SIG-M5 treated with dmso at 0.1 percent for 504 hours (cell line): ENCODE measurements around the gene LBP.
A peak's percentile ranks its signal among the peaks of the same experiment; 100 is the strongest.
"Not testable (repeated sequence)": the region's sequence is repeated elsewhere in the genome, so short reads cannot be mapped to it uniquely, and the experiment has no call there.

Source experiments
- DNase-seq: peaks from one replicate; lab custom pipeline; 2025; ENCODE audit not compliant: unreplicated experiment; lab: John Stamatoyannopoulos, UW

LBP gene, protein sequence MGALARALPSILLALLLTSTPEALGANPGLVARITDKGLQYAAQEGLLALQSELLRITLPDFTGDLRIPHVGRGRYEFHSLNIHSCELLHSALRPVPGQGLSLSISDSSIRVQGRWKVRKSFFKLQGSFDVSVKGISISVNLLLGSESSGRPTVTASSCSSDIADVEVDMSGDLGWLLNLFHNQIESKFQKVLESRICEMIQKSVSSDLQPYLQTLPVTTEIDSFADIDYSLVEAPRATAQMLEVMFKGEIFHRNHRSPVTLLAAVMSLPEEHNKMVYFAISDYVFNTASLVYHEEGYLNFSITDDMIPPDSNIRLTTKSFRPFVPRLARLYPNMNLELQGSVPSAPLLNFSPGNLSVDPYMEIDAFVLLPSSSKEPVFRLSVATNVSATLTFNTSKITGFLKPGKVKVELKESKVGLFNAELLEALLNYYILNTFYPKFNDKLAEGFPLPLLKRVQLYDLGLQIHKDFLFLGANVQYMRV

DNA sequence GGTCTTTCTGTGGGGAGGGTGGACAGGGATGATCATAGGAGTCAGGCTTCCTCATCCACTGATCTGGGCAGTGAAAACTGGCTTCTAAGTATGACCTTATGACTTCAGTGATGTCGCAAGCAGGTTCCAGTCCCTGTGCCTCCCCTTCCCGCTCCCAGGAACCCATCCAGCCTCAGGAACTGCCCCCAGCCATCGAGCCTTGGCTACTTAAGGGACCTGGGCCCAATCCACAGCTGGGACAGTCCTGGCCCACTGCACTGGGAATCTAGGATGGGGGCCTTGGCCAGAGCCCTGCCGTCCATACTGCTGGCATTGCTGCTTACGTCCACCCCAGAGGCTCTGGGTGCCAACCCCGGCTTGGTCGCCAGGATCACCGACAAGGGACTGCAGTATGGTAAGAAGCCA is at the start of gene LBP:
LBP (plus strand) TSS at position 236 of the 405 bp plus-strand sequence; CDS start at position 271, 35 bp downstream.
- DNase-seq = no peak

DNA sequence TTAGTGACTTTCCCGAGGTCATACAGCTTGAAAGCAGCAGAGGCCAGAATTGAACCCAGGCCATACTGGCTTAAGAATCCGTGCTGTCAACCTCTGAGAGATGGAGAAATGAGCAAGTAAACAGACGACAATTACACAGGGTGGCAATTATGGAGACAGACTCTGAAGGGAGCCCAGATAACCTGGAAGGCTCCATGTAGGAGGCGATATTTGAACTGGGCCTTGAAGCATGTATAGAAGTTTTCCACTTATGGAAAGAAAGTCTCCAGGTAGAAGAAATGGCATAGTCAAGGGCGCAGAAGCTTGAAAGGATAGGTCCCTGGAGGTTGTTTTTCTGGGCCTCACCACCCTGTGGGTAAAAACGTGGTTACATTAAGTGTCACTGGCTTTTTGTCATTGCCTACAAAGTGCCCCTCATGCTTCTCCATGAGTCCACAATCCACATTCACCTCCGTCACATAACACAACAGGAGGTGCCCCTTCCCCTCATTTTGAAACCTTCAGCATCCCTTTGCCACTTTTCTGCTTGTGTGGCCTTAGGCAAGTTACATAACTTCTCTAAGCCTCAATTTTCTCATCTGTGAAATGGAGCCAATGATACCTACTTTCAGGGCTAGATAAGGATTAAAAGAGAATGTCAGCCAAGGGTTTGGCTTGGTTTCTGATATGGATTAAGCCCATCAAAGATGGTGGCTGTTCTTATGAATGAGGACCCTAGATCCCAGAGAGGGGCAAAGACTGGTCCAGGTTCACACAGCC is 48.2 kb upstream of the LBP start:
- DNase-seq = no peak

DNA sequence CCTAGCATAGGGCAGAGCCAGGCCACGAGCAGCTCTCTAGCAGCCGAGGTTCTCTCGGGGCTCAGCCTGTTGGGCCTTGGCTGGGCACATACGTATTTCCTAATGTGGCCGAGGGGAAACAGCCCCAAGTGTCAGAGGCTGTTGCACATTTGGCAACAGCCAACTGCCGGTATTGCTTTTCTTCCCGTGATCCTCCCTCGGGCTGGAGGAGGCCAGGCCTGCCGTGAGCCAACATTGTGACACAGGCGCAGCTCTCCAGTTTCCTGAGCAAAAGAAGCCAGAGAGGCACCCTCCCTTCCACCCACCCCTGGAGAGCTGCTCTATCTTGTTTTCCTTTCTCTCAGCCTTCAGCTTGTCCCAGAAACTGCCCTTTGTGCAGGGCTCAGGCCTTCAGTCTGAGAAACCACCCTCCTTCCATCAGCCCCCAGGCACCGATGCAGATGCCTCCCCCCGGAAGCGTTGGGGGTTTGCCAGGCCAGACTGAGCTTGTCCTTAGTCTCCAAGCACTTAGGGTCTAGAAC is 47.5 kb upstream of the LBP start:
- DNase-seq = peak; percentile 94

DNA sequence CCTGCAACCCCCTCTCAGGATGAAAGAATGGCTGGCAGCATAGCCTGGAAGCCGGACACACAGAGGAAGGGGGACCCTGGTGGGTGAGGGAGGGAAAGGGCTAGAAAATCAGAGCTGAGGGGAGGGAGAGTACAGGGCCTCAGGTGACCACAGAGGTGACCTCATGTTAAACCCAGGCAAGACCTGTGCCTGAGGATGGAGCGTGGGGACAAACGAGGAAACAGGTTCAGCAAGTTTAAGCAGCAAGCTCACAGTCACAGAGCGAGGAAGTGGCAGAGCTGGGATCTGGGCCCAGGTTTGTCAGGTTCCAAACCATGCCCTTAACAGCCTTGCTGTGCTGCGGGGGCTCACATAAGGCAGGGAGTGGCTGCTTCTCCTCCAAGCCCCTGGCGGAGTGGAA is 46.3 kb upstream of the LBP start:
- DNase-seq = peak; percentile 49

DNA sequence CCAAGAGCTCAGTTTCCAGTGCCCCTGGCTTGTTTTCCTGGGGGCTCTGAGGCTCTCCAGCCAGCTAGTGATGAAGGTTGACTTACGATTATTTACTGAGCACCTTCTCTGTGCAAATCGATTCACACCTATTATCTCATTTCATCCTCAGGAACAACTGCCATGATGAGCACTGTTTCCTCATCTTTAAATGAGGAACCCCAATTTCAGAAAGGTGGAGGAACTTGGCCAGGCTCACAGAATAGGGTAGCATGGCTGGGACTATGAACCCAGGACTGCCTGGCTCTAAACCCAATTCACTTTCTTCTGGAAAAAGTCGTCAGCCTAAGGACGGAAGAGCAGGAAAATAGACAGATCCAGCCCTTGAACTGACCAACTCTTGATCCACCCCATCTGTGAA is 45.8 kb upstream of the LBP start:
- DNase-seq = no peak

DNA sequence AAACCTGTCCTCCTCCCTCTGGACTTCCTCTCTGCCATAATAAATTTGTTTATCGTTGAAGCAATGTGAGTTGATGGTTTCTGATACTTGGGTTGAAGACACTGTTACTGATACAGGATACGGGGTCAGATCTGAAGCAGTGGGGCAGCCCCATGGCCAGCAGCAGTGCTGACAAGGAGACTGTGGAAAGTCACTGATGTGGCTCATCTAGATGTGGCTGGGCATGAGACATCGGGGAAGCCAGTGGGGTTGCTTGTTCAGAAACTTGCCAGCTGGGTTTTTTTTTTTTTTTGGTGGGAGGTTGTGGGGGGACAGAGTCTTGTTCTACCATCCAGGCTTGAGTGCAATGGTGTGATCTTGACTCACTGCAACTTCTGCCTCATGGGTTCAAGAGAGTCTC is 45.0 kb upstream of the LBP start:
- no peak for DNase-seq

DNA sequence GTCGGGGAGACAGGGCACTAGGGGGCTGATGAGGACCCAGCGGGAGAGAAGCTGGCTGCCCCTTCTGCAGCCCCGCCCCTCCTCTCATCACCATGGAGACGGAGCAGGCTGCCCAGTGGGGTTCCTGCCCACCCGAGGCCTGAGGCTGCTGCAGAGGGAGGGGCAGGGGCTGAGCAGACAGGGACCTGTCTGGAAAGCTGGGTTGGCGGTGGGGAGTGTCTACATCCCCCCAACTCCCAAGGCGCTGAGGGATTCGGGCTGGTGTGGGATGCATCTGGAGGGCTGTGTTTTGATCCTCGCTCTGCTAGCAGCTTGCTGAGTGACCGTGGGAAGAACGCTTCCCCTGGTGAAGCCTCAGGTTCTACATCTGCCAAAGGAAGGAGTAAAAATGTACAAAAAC is 43.5 kb upstream of the LBP start:
- no peak for DNase-seq

DNA sequence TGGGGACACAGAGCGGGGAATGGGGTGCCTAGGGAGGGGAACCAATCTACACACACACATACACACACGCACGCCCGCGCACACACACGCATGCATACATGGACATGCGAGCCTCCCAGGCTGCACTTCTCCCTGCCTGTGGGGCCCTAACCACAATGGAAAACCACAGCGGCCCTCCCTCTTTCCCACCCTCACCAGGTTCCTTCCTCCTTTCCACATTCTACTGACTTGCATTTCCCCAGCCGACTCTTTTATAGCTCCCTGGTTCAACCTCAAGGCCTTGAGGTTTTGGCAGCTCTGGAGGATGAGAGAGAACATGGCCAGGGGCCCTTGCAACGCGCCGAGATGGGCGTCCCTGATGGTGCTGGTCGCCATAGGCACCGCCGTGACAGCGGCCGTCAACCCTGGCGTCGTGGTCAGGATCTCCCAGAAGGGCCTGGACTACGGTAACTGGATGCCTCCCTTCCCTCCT is 42.3 kb upstream of the LBP start, which contains the start of gene BPI:
BPI (plus strand) TSS at position 249 of the 472 bp plus-strand sequence; CDS start at position 317, 68 bp downstream.
- peak; percentile 97 for DNase-seq

DNA sequence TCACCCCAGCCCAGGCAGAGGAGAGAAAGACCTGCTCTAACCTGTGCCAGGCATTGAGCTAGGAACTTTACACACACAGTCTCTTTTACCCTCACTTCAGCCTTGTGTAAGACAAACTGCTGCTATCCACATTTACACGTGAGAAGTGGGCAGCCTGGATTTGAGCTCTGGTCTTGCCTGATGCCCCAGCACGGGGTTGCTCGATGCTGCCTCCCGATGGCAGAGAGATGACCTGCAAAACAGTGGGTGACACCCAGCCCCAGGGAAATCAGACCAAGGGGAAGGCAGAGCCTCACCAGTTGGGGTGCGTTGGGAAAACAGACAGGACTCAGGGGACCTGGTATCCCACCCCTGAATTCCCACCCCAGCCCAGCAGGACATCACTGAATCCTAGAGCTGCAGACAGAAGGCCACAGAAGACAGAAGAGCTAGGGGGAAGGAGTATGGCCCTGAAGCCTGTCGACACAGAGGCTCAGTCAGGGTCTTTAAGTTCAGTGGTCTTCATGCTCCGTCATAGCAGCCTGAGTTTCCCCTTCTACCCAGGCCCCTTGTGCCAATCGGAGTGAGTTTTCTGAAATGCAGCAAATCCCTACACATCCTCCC is 41.3 kb upstream of the LBP start:
- DNase-seq = peak; percentile 65

DNA sequence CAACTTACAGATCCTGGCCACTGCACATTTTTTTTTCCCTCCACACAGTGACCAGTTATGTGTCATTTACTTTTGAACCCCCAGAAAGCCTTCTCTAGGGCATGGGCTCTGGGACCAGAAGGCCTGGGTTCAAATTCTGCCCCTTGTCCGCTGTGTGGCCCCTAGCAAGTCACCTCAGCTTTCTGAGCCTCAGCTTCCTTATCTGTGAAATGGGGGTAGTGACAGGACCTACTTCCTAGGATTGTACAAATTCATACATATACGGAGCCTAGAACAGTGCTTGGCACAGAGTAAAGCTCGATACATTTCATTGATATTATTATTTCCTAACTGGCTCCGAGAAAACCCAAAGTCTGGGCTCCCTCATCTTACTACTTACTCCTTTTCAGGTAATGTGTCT is 40.7 kb upstream of the LBP start:
- DNase-seq = no peak

DNA sequence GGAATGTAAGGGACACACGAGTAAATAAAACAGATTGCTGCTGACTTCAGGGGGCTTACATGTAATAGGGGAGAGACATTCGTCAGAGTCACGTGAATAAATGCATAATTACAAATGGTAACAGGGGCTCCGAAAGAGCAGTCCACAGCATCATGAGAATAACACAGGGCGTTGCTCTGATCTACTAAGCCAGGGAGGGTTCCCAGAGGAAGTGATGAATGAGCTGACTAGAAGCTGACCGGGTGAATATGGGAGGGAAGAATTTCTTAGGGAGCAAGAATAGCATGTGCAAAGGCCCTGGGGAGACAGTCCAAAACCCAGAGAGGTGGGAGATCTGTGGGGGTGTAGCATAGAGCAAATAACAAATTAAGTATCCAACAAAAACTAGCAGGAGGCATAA is 39.9 kb upstream of the LBP start:
- no peak for DNase-seq

DNA sequence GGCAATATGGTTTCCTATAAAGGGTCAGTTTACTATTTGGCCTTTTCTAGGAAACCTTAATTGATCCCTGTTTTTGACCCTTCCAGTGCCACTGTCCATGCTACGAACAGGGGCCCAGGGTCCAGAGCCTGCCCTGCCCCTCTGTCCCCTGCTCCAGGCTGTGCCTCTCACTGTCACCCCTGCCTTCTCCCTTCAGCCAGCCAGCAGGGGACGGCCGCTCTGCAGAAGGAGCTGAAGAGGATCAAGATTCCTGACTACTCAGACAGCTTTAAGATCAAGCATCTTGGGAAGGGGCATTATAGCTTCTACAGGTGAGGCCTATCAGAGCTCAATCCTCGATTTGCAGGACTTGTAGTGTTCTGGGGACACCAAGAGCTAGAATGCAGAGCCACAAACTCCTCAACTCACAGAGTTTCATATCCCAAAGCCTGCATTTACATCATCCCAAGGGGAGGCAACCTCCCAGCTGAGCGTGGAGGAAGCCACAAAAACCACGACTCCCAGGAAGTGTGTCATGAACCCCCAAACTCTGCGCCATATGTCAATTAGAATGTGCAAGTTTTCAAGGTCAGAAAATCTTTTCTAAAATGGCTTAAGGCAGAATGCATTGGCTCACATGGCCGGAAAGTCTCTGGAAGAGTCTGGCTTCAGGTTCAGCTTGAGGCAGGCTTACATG is 38.8 kb upstream of the LBP start:
- peak; percentile 37 for DNase-seq

DNA sequence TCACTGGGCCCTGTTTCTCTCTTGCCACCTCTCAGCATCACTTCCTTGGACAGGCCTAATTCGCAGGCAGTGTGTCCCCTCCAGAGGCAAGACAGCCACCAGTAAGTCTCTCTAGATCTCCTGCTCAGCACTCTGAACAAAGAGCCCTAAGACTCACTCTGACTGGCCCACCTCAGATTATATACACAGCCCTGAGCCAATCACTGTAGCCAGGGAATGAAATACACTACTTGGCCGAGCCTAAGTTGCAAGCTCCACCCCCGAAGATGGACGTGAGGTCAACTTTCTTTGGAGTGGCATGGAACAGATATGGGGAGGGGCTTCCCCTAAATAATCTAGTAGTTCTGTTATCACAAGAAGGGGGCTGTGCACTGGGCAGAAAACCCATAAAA is 38.2 kb upstream of the LBP start:
- no peak for DNase-seq

DNA sequence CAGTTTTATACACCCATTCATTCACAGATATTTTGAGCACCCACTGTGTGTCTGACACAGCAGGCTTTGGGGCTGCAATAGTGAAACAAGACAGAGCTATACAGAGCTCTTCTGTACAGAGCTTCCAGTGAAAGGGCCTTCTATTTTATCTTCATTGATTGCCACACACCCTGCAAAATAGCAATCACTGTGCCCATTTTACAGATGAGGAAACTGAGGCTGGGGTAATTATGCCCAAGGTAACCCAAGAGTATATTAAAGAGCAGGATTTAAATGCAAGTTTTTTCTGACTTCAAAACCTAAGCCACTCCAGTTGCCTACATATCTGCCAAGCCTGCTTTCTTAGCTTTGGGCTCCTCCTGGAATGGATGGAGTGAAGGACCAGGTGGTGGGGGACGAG is 37.8 kb upstream of the LBP start:
- DNase-seq = no peak

DNA sequence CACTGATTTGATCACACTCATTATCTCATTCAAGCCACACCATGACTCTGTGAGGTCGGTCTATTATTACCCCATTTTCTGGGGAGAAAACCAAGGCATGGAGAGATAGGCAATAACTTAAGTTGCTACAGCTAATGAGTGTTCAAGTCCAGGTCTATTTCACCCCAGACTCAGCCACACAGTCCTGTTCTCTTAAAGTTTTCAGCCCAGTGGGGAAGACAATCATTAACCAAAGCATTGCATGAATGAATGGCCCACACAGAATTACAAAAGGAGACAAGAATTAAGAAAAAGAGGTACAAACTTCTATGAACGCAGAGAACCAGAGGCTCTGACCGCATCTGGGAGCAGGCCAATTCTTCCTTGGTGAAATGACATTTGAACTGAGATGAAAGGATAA is 35.2 kb upstream of the LBP start:
- DNase-seq = no peak

DNA sequence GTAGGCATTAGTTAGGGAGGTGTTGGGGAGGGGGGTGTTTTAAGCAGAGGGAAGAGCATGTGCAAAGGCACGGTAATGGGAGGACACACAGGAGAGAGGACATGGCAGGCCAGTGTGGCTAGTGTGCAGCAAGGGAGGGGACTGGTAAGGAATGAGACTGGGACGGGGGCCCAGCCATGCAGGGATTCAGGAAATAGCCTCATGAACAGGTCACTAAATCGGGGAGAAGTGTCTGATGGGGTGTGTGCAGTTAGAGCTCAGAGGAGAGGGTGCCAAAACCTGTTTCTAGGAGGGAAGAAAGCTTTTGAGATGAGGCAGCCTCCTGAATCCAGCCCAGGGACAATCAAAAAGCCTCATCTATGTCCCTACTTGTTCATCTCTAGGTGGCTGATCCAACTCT is 34.8 kb upstream of the LBP start:
- DNase-seq = no peak

DNA sequence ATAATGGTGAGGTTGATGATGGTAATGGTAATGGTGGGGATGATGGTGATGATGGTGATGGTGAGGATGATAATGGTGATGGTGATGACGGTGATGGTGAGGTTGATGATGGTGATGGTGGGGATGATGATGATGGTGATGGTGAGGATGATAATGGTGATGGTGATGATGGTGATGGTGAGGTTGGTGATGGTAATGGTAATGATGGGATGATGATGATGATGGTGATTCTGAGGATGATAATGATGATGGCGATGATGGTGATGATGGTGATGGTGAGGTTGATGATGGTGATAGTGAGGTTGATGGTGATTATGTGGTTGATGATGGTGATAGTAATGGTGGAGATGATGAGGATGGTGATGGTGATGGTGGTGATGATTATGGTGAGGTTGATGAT is 32.6 kb upstream of the LBP start:
- DNase-seq = no peak

DNA sequence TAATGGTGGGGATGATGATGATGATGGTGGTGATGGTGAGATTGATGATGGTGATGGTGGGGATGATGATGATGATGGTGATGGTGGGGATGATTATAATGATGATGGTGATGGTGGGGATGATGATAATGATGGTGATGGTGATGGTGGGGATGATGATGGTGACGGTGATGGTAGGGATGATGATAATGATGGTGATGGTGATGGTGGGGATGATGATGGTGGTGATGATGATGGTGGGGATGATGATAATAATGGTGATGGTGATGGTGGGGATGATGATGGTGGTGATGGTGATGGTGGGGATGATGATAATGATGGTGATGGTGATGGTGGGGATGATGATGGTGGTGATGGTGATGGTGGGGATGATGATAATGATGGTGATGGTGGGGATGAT is 31.9 kb upstream of the LBP start:
- not testable (repeated sequence) for DNase-seq

DNA sequence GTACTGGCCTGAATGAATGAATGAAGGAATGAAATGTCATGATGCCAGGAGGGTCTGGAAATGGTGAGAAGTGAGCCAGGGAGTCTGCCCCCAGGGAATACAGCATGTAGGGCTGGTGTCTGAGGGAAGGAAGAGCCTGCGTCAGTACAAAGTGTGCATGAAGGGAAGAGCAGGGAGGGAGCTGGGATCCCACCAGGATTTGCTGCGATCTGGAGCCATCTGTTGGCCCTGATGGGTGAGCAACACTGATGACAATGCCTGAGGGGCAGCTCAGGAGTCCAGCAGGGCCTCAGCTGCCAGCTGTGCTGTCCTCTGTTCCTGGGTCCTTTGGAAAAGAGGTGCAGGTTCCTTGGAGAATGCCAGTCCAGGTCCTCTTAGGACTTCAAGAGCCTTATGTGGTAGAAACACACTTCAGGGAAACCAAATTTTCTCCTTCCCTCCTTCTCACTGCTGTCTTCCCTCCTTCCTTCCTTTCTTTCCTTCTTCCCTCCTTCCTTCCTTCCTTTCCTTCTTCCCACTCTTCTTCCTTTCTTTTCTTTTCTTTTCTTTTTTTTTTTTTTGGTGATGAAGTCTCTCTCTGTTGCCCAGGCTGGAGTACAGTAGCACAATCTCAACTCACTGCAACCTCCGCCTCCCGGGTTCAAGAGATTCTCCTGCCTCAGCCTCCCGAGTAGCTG is 30.9 kb upstream of the LBP start:
- no peak for DNase-seq

DNA sequence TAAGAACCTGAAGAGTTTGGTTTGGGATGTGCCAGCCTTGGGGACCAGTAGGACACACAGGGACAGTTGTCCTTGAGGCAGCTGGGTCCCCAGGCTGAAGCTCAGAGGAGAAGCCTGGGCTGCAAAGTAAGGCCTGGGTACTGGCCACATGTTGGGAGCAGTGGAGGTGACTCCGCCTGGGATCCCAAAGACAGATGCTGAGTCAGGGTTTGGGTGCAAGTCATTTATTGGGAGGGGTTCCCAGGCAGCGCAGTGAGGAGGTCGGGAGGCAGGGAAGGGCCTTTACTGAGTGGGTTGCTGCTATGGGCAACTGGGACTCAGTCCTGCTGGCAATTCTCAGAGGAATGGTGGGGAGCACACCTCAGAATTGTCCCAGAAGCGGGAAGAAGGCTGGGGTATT is 29.9 kb upstream of the LBP start:
- no peak for DNase-seq
